Kidney (tissue), 14 donors: ENCODE results near the gene RDH14. TPM values are rescaled to one million over a fixed set of nuclear protein-coding genes. Genes with fewer than 3 reads are reported as not detected.

Source experiments
- DNase-seq, 5 donors: peaks; one replicate each; pipeline ENCODE4 v3.0.0-alpha.2; 2013 to 2020
- FAIRE-seq: peaks from 2 replicates; lab custom pipeline; 2012; peaks lifted over from hg19 to GRCh38; lab: Jason Lieb, UNC
- H3K27ac ChIP-seq, 2 donors: one replicate each; pipeline ENCODE4 v1.7.0; 2013; ENCODE audit warnings: low read depth in 2 of 2, low read length in 2 of 2, inconsistent platforms in 1 of 2
- H3K27me3 ChIP-seq: one replicate; pipeline ENCODE4 v1.7.1; 2013; ENCODE audit warnings: low read length, inconsistent platforms; ENCODE audit not compliant: control insufficient read depth, insufficient read depth
- H3K36me3 ChIP-seq, 3 donors: one replicate each; pipeline versions ENCODE4 v1.7.0 to v1.7.1; 2013; ENCODE audit warnings: low read length in 3 of 3, control low read depth in 1 of 3, inconsistent platforms in 1 of 3; ENCODE audit not compliant: insufficient read depth in 3 of 3, control insufficient read depth in 2 of 3
- H3K4me1 ChIP-seq, 3 donors: one replicate each; pipeline versions ENCODE4 v1.7.0 to v1.7.1; 2013; ENCODE audit warnings: low read length in 3 of 3, inconsistent platforms in 1 of 3, low read depth in 1 of 3; ENCODE audit not compliant: control insufficient read depth in 2 of 3, insufficient read depth in 2 of 3
- H3K4me3 ChIP-seq, 3 donors: one replicate each; pipeline versions ENCODE4 v1.7.0 to v1.8.1; 2013; ENCODE audit warnings: low read length in 3 of 3, control low read depth in 1 of 3, inconsistent platforms in 1 of 3
- H3K9ac ChIP-seq, 3 donors: one replicate each; pipeline versions ENCODE4 v1.7.0 to v1.7.1; 2013; ENCODE audit warnings: low read length in 3 of 3, control low read depth in 1 of 3, inconsistent platforms in 1 of 3
- H3K9me3 ChIP-seq, 3 donors: one replicate each; pipeline versions ENCODE4 v1.7.0 to v1.7.1; 2013; ENCODE audit warnings: low read length in 3 of 3, control low read depth in 1 of 3, inconsistent platforms in 1 of 3; ENCODE audit not compliant: control insufficient read depth in 2 of 3, insufficient read depth in 1 of 3
- intact Hi-C: fragments of 100-400 bp; cut with DNase I; formaldehyde crosslinking; loops from one replicate; pipeline ENCODE4 v1.11.1; 2022
- polyA plus RNA-seq: library from polyadenylated mRNA; stranded (reverse); fragments of 350-450 nt; fragmentation: Illumina TruSeq; extraction: RNeasy Lipid Tissue Mini Kit (QIAGEN cat#74804); gene quantifications from one replicate; pipeline ENCODE4 v1.2.3, GENCODE V29; 2014; ENCODE audit warnings: low read depth, low replicate concordance; ENCODE audit not compliant: insufficient read depth
- total RNA-seq: library from RNA; stranded (reverse); fragmentation: NEBNext Ultra II Directional; extraction: Animal tissue kit (Norgen Biotek cat#: 25700); gene quantifications from one replicate; pipeline ENCODE4 v1.2.1, GENCODE V29; 2021
- TF ChIP-seq, protein P1 (sequence below): IDR thresholded peaks from 3 replicates; pipeline ENCODE4 v1.5.1; 2012; ENCODE audit warnings: mild to moderate bottlenecking, moderate library complexity, borderline replicate concordance; ENCODE audit not compliant: insufficient read depth; ENCODE audit errors: extremely low read depth
- donor health status: control.
- donor health status: control.
- donor health status: control.
- donor health status: control.
- donor health status: control.
- donor health status: DM: yes; HTN: yes; CAD: no.
- donor health status: Normal renal cell carcinoma (clear cell type).

The RDH14 gene
- total and polyA plus RNA-seq, 2 donors from 2014 or later = 22.1 to 31.6 TPM

DNA sequence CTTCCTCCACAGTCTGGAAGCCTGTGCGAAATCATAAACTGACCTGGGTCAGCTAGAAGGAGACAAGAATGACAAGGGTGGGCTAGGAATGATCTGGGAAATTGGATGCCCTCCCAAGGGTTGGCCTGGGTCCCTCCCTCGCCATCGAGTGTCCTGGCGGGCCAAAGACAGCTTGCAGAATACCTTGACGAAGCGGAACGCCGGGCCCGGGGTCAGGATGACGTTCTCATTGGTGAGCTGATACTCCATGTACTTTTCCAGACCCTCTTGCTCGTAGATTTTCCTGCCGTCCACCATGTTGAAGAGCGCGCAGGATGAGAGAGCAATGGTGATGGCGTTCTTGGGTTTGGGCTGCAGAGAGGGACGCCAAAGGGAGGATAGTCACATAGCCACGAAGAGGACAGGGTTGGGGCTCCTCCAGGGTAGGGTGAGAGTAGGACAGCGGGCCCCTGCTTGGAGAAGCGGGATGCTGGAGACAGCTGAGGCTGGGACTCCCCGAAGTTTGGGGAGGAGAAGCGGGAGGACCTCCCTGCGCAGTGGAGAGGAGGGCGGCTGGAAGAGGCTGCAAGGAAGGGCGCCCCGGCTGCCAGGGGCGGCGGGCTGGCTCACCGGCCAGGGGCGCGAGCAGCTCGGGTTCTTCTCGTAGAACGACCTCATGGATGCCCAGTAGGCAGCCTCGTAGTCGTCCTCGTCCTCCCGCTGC is 23.6 kb upstream of the RDH14 start:
- intact Hi-C loops = no loop called here
- Histone ChIP-seq H3K4me3 (no peak overlapping the region), H3K9me3 (peaks cover 0 to 6% (median 0%) of the 10 kb centered on the region in 3 donors), H3K27me3 (no peaks in the 10 kb centered on the region), H3K36me3 (no peaks in the 10 kb centered on the region), H3K4me1 (no peaks in the 10 kb centered on the region), H3K27ac (no peak overlapping the region), H3K9ac (no peak overlapping the region)
- FAIRE-seq (no peak), DNase-seq (no peak)
- TF ChIP-seq, protein P1, sequence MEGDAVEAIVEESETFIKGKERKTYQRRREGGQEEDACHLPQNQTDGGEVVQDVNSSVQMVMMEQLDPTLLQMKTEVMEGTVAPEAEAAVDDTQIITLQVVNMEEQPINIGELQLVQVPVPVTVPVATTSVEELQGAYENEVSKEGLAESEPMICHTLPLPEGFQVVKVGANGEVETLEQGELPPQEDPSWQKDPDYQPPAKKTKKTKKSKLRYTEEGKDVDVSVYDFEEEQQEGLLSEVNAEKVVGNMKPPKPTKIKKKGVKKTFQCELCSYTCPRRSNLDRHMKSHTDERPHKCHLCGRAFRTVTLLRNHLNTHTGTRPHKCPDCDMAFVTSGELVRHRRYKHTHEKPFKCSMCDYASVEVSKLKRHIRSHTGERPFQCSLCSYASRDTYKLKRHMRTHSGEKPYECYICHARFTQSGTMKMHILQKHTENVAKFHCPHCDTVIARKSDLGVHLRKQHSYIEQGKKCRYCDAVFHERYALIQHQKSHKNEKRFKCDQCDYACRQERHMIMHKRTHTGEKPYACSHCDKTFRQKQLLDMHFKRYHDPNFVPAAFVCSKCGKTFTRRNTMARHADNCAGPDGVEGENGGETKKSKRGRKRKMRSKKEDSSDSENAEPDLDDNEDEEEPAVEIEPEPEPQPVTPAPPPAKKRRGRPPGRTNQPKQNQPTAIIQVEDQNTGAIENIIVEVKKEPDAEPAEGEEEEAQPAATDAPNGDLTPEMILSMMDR = no peak

DNA sequence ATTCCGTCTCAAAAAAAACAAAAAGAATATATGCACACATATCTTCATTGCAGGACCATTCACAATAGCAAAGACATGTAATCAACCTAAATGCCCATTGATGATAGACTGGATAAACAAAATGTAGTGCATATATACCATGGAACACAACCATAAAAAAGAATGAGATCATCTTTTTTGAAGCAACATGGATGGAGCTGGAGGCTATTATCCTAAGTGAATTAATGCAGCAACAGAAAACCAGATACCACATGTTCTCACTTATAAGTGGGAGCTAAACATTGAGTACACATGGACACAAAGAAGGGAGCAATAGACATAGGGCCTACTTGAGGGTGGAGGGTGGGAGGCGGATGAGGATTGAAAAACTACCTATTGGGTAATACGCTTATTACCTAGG is 20.2 kb upstream of the RDH14 start:
- Histone ChIP-seq H3K9me3 (peaks cover 0 to 7% (median 0%) of the 10 kb centered on the region in 3 donors), H3K36me3 (no peaks in the 10 kb centered on the region), H3K27ac (no peak overlapping the region), H3K9ac (no peak overlapping the region), H3K27me3 (no peaks in the 10 kb centered on the region), H3K4me3 (no peak overlapping the region), H3K4me1 (no peaks in the 10 kb centered on the region)
- TF ChIP-seq, protein P1 = no peak
- DNase-seq = no peak
- no peak for FAIRE-seq
- intact Hi-C loops = no loop called here

DNA sequence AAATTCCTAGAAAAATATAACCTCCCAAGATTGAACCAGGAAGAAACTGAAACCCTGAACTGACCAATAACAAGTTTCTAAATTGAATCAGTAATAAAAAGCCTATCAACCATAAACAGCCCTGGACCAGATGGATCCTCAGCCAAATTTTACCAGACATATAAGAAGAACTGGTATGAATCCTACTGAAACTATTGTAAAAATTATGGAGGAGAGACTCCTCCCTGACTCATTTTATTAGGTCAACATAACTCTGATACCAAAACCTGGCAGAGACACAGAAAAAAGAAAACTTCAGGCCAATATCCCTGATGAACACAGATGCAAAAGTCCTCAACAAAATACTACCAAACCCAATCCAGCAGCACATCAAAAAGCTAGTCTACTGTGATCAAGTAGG is 17.6 kb upstream of the RDH14 start:
- Histone ChIP-seq H3K27me3 (no peaks in the 10 kb centered on the region), H3K27ac (no peak overlapping the region), H3K4me3 (no peak overlapping the region), H3K4me1 (no peaks in the 10 kb centered on the region), H3K36me3 (no peaks in the 10 kb centered on the region), H3K9me3 (peaks cover 0 to 7% (median 0%) of the 10 kb centered on the region in 3 donors), H3K9ac (no peak overlapping the region)
- DNase-seq = no peak
- TF ChIP-seq, protein P1 = no peak
- intact Hi-C loops = no loop called here
- FAIRE-seq = no peak
